Breast epithelium (tissue), 4 donors: ENCODE results near the gene BBS4. TPM values are rescaled to one million over a fixed set of nuclear protein-coding genes. Genes with fewer than 3 reads are reported as not detected.

Experiments used
- DNase-seq, 2 donors: peaks; one replicate each; pipeline ENCODE4 v3.0.0-alpha.2; 2019; ENCODE audit warnings: low spot score in 2 of 2
- H3K27ac ChIP-seq, 2 donors: fragments of 200-600 bp; sonication (generic) in 1 of 2; one replicate each; pipeline ENCODE4 v1.5.1; 2016 to 2019; ENCODE audit warnings: mild to moderate bottlenecking in 1 of 2
- H3K27me3 ChIP-seq, 2 donors: fragments of 200-600 bp; sonication (generic) in 1 of 2; one replicate each; pipeline versions ENCODE4 v1.5.1 to v1.6.0; 2017 to 2019; ENCODE audit warnings: control low read depth in 1 of 2, mild to moderate bottlenecking in 1 of 2
- H3K36me3 ChIP-seq: fragments of 200-600 bp; one replicate; pipeline ENCODE4 v1.5.1; 2019
- H3K4me1 ChIP-seq, 2 donors: fragments of 200-600 bp; sonication (generic); one replicate each; pipeline ENCODE4 v1.5.1; 2016 to 2019; ENCODE audit warnings: control low read depth in 1 of 2
- H3K4me3 ChIP-seq, 3 donors: fragments of 200-600 bp; sonication (generic); 1 replicate in 2 of 3; 2 replicates in 1 of 3; pipeline ENCODE4 v1.5.1; 2016 to 2019; ENCODE audit warnings: mild to moderate bottlenecking in 3 of 3, moderate library complexity in 2 of 3
- H3K9me3 ChIP-seq, 2 donors: fragments of 200-600 bp; sonication (generic) in 1 of 2; one replicate each; pipeline ENCODE4 v1.5.1; 2016 to 2019; ENCODE audit warnings: control low read depth in 1 of 2
- POLR2A ChIP-seq: fragments of 450-650 bp; IDR thresholded peaks from one replicate; pipeline ENCODE4 v1.6.1; 2016; ENCODE audit warnings: antibody characterized with exemption, mild to moderate bottlenecking, moderate library complexity
- POLR2AphosphoS5 ChIP-seq, 3 donors: sonication (generic); formaldehyde crosslinking; IDR thresholded peaks; one replicate each; pipeline ENCODE4 v1.6.1; 2017; ENCODE audit warnings: antibody characterized with exemption in 3 of 3
- intact Hi-C: fragments of 100-400 bp; cut with DNase I; formaldehyde crosslinking; loops from one replicate; pipeline ENCODE4 v1.15.1; 2023; ENCODE audit warnings: low total_unique reads
- total RNA-seq, 3 donors: library from RNA; depleted of rRNA; stranded (reverse); fragments of >200 nt; gene quantifications; one replicate each; pipeline ENCODE4 v1.1.0, GENCODE V29; 2016
- TF ChIP-seq, protein P1 (sequence below), 3 donors: fragments of 450-650 bp; IDR thresholded peaks; one replicate each; pipeline ENCODE4 v1.5.1; 2016 to 2017; ENCODE audit warnings: antibody characterized with exemption in 3 of 3, mild to moderate bottlenecking in 3 of 3, moderate library complexity in 3 of 3

BBS4 gene
- total RNA-seq, 3 donors from 2014 or later, result 18.9 to 74.9 (median 51.1) TPM

DNA sequence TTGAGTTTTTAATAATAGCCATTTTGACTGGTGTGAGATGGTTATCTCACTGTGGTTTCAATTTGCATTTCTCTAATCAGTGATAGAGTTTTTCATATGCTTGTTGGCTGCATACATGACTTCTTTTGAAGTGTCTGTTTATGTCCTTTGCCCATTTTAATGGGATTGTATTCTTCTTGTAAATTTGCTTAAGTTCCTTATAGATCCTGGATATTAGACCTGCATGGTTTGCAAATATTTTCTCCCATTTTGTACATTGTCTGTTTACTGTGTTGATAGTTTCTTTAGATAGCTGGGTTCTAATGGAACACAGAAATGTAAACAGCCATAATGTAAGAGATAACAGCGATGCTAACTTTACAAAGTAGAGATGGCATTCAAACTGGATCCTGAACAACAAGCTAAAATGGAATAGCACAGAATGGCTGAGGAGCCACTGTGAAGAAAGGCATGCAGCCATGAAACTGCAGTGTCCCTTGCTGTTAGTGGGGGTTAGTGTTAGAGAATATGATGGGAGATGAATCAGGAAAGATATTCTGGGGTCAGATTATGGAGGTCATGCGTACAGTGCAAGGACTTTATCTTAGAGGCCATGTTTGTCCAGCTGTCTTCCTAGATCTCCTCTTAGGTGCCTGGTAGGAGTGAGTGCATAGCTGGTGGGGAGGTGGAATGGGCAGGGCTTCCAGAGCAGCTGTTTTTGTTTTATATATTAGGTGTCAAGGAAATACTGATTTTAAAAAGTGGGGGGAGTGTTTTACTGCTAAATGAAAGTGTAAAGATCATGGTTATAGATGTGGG lies 48.1 kb downstream of the BBS4 start:
- TF ChIP-seq, protein P1, sequence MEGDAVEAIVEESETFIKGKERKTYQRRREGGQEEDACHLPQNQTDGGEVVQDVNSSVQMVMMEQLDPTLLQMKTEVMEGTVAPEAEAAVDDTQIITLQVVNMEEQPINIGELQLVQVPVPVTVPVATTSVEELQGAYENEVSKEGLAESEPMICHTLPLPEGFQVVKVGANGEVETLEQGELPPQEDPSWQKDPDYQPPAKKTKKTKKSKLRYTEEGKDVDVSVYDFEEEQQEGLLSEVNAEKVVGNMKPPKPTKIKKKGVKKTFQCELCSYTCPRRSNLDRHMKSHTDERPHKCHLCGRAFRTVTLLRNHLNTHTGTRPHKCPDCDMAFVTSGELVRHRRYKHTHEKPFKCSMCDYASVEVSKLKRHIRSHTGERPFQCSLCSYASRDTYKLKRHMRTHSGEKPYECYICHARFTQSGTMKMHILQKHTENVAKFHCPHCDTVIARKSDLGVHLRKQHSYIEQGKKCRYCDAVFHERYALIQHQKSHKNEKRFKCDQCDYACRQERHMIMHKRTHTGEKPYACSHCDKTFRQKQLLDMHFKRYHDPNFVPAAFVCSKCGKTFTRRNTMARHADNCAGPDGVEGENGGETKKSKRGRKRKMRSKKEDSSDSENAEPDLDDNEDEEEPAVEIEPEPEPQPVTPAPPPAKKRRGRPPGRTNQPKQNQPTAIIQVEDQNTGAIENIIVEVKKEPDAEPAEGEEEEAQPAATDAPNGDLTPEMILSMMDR (IDR thresholded peaks at IDR 0.05), result no peak
- TF ChIP-seq POLR2AphosphoS5 (IDR thresholded peaks at IDR 0.05) (no peak), POLR2A (no peak)
- Histone ChIP-seq H3K27me3 (no peaks in the 10 kb centered on the region), H3K4me3 (no peak overlapping the region), H3K4me1 (no peaks in the 10 kb centered on the region), H3K9me3 (no peaks in the 10 kb centered on the region), H3K27ac (no peak overlapping the region), H3K36me3 (peaks cover 7% of the 10 kb centered on the region)
- intact Hi-C loops, result no loop called here
- no peak for DNase-seq

DNA sequence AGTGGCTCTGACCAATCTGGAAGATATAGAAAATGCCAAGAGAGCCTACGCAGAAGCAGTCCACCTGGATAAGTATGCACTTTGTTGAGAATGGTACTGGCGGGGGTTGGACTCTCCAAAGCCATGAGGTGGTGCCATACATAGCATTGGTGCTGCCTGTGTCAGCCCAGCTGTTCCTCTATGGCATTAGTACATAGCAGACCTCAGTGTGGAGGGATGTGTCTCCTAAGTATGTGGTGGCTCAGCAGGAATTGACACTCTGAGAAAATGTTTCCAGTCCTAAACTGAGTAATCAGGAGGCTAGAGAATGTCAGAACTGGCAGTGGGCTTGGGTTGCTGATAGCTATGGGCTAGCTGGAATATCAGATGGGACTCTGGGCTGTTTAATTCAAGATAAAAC lies 49.1 kb downstream of the BBS4 start:
- Histone ChIP-seq H3K27me3 (no peaks in the 10 kb centered on the region), H3K4me3 (no peak overlapping the region), H3K27ac (no peak overlapping the region), H3K4me1 (no peaks in the 10 kb centered on the region), H3K36me3 (peaks cover 7% of the 10 kb centered on the region), H3K9me3 (no peaks in the 10 kb centered on the region)
- intact Hi-C loops, result no loop called here
- DNase-seq, result no peak
- no peak for TF ChIP-seq POLR2A

DNA sequence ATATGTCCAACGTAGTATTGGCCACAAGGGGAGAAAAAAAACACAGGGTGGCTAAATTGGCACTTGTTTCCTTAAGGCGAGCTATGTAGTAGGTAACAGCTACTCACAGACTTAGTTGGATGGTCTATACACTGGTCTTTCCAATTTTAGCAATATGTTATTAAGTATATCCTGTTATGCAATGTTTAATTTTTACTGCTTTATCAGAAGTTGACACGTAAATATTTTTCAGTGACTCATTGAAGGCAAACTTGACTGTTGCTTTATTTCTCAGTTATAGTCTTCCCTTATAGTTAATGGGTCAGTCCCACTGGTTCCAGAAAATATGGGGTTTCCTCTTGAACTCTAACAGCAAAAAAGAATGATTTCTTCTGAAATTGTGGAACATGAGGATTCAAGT lies 51.1 kb downstream of the BBS4 start:
- H3K36me3 ChIP-seq, result peaks cover 7% of the 10 kb centered on the region
- no peaks in the 10 kb centered on the region for H3K4me1 ChIP-seq
- no peak overlapping the region for H3K4me3 ChIP-seq
- no peak for DNase-seq
- intact Hi-C loops, result no loop called here
- H3K27me3 ChIP-seq, result no peaks in the 10 kb centered on the region
- no peak overlapping the region for H3K27ac ChIP-seq
- TF ChIP-seq POLR2A (no peak), POLR2AphosphoS5 (IDR thresholded peaks at IDR 0.05) (no peak)
- TF ChIP-seq, protein P1 (IDR thresholded peaks at IDR 0.05), result no peak
- H3K9me3 ChIP-seq, result no peaks in the 10 kb centered on the region

DNA sequence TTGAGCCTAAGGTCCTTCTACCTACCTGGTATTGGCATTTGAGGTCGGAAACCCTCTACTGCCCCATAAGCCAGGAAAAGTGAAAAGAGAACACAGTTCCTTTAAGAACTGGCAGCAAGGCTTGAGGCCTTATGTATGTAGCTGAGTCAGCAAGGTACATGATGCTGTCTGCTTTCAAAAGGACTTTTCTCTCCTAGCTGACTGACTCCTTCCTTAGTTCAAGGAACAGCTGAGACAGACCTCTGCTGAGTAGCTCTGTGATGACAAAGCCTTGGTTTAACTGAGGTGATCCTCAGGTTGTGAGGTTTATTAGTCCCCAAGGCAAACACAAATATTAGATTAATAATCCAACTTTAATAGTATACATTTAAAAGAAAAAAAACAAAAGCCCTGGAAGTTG lies 51.7 kb downstream of the BBS4 start:
- TF ChIP-seq POLR2AphosphoS5 (IDR thresholded peaks at IDR 0.05), result no peak
- no peak for TF ChIP-seq POLR2A
- TF ChIP-seq, protein P1 (IDR thresholded peaks at IDR 0.05), result no peak
- H3K36me3 ChIP-seq, result peaks cover 7% of the 10 kb centered on the region
- no peaks in the 10 kb centered on the region for H3K9me3 ChIP-seq
- intact Hi-C loops, result no loop called here
- no peaks in the 10 kb centered on the region for H3K27me3 ChIP-seq
- no peaks in the 10 kb centered on the region for H3K4me1 ChIP-seq
- no peak for DNase-seq
- no peak overlapping the region for H3K27ac ChIP-seq
- H3K4me3 ChIP-seq, result no peak overlapping the region

DNA sequence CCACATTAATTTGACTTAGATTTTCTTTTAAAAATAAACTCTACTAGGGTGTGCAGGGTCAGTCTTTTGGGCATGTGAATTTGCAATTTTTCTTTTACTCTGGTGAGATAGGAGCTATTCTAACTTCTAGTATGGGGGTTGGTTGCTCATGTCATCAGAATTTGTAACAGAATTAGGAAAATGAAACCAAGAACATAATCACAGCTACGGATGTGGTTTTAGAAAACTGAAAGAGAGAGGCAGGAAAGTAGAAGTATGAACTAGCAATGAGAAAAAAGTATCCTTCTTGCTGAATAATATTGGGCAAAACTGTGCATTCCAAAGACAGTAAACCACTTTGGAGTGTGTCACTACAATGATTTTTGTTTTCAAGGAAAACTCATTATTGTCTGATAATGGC lies 54.2 kb downstream of the BBS4 start:
- Histone ChIP-seq H3K9me3 (no peaks in the 10 kb centered on the region), H3K27ac (no peak overlapping the region), H3K27me3 (no peaks in the 10 kb centered on the region), H3K4me1 (no peaks in the 10 kb centered on the region), H3K4me3 (no peak overlapping the region), H3K36me3 (peaks cover 7% of the 10 kb centered on the region)
- no peak for DNase-seq
- intact Hi-C loops, result no loop called here
- TF ChIP-seq POLR2A, result no peak

DNA sequence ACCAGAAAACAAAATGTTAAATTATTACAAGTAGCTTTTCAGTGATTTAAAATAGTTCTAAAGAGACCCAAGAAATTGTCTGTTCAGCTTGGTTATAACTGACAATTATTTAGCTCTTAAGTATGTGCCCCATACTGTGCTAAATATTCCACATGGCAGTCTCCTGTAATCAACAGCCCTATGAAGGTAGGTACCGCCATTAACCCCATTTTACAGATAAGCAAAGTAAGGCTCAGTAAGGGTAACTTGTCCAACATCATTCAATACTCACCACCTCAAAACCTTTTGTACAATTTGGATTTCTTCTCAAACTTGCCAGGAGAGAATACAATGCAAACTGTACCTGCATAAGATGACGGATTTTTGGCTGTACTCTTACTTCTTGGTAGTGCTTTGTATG lies 63.7 kb downstream of the BBS4 start:
- no peaks in the 10 kb centered on the region for H3K4me1 ChIP-seq
- no peaks in the 10 kb centered on the region for H3K36me3 ChIP-seq
- DNase-seq, result no peak
- TF ChIP-seq, protein P1 (IDR thresholded peaks at IDR 0.05), result no peak
- TF ChIP-seq POLR2AphosphoS5 (IDR thresholded peaks at IDR 0.05) (no peak), POLR2A (no peak)
- no peak overlapping the region for H3K27ac ChIP-seq
- intact Hi-C loops, result no loop called here
- H3K27me3 ChIP-seq, result no peaks in the 10 kb centered on the region
- no peak overlapping the region for H3K4me3 ChIP-seq
- no peaks in the 10 kb centered on the region for H3K9me3 ChIP-seq
